ENCODE data around the gene RIMBP2.
"Not testable (repeated sequence)": the region's sequence is repeated elsewhere in the genome, so short reads cannot be mapped to it uniquely, and the experiment has no call there.

Gene RIMBP2

GRCh38 chr12:130738403-130738802 lies 22.3 kb upstream of the RIMBP2 start:
- not testable (repeated sequence) for DNase-seq

- no peak for DNase-seq
Measured at GRCh38 chr12:130737731-130738130, 21.6 kb upstream of the RIMBP2 start.

- no peak for DNase-seq
Measured at GRCh38 chr12:130729344-130729743, 13.2 kb upstream of the RIMBP2 start.

GRCh38 chr12:130728158-130729058 lies 12.3 kb upstream of the RIMBP2 start:
- no peak for DNase-seq

- DNase-seq, result no peak
Measured at GRCh38 chr12:130719263-130719859, 3.3 kb upstream of the RIMBP2 start.

GRCh38 chr12:130717752-130718151 lies 1.7 kb upstream of the RIMBP2 start:
- no peak for DNase-seq

- no peak for DNase-seq
Measured at GRCh38 chr12:130716969-130717366, 869 bp upstream of the RIMBP2 start.

- DNase-seq, result no peak
Measured at GRCh38 chr12:130715150-130715997, 725 bp downstream of the RIMBP2 start.

GRCh38 chr12:130714591-130715149 lies 1.4 kb downstream of the RIMBP2 start:
- DNase-seq, result no peak

- no peak for DNase-seq
Measured at GRCh38 chr12:130714091-130714590, 2.0 kb downstream of the RIMBP2 start.

- no peak for DNase-seq
Measured at GRCh38 chr12:130713581-130713991, 2.5 kb downstream of the RIMBP2 start.

GRCh38 chr12:130712346-130713065 lies 3.6 kb downstream of the RIMBP2 start:
- no peak for DNase-seq

GRCh38 chr12:130711756-130712155 lies 4.3 kb downstream of the RIMBP2 start:
- DNase-seq, result no peak

GRCh38 chr12:130710733-130711080 lies 5.4 kb downstream of the RIMBP2 start:
- DNase-seq, result no peak

GRCh38 chr12:130709971-130710732 lies 5.9 kb downstream of the RIMBP2 start:
- DNase-seq, result no peak

- no peak for DNase-seq
Measured at GRCh38 chr12:130709151-130709970, 6.7 kb downstream of the RIMBP2 start.

GRCh38 chr12:130708648-130709047 lies 7.5 kb downstream of the RIMBP2 start:
- DNase-seq, result no peak

GRCh38 chr12:130707571-130707891 lies 8.6 kb downstream of the RIMBP2 start:
- DNase-seq, result no peak

GRCh38 chr12:130706885-130707570 lies 9.1 kb downstream of the RIMBP2 start:
- no peak for DNase-seq

- no peak for DNase-seq
Measured at GRCh38 chr12:130706311-130706710, 9.8 kb downstream of the RIMBP2 start.

All from NCI-H446 treated with DMSO at 0.1 percent for 48 hours (cell line).